ENCODE data around the gene ARL14EP.

The ARL14EP gene

DNA sequence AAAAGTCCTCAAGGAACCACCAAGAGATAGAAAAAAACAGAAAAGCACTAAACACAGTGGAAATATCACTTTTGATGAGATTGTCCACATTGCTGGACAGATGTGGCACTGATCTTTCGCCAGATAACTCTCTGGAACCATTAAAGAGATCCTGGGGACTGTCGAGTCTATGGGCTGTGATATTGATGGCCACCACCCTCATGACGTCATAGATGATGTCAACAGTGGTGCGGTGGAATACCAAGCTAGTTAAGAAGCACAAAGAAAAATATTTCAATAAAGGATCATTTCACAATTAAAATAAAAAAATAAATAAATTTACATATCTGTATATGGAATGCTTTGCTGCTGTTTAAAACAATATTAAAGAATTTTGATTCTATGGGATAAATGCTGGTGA, 45.5 kb downstream of the ARL14EP start:
- FAIRE-seq, result no peak
- DNase-seq (ENCODE audit: insufficient read length, low spot score), result no peak

- DNase-seq (ENCODE audit: insufficient read length, low spot score) (no peak), FAIRE-seq (no peak)
Observed at GRCh38 chr11:30370164-30370563, 47.3 kb downstream of the ARL14EP start.

DNA sequence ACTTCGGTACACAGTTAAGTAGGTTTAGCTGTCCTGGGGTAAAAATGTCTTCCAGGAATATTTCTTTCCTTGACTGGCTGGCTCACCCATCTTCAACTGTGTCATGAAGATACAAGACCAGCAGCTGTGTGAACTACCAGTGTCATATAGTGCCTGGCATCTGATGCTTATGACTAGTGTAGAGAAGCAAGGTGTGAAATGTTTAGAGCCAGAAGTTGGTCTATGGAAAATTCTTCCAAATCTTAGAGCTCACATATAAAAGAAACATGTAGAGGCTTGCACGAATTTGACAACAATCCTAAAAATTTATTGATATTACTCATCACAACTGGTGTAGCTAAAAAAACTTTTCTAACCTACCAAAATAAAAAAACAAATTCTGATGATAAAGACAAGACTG, 54.4 kb downstream of the ARL14EP start:
- no peak for FAIRE-seq
- DNase-seq (ENCODE audit: insufficient read length, low spot score), result no peak

GRCh38 chr11:30380846-30381245, 57.9 kb downstream of the ARL14EP start:
- DNase-seq (ENCODE audit: insufficient read length, low spot score), result no peak
- FAIRE-seq, result no peak

- DNase-seq (ENCODE audit: insufficient read length, low spot score) (no peak), FAIRE-seq (no peak)
Observed at GRCh38 chr11:30381879-30382278, 59.0 kb downstream of the ARL14EP start.
